Neural progenitor cell (in vitro differentiated cells): Measurements from ENCODE around the gene LINGO3. TPM values are rescaled to one million over a fixed set of nuclear protein-coding genes. Genes with fewer than 3 reads are reported as not detected.

Source experiments
- DNase-seq: peaks from one replicate; pipeline ENCODE4 v3.0.0-alpha.2; 2016; ENCODE audit warnings: low spot score
- H2AFZ ChIP-seq: fragments of 200-600 bp; sonication (generic); replicated peaks from 2 replicates; pipeline ENCODE4 v1.6.1; 2016; ENCODE audit warnings: antibody characterized with exemption
- H3F3A ChIP-seq: fragments of 200-600 bp; sonication (generic); 2 replicates; pipeline ENCODE4 v1.6.1; 2016; ENCODE audit warnings: antibody characterized with exemption, low read depth
- H3K27ac ChIP-seq: fragments of 200-600 bp; sonication (generic); 2 replicates; pipeline ENCODE4 v1.5.1; 2016; ENCODE audit warnings: mild to moderate bottlenecking
- H3K27me3 ChIP-seq: fragments of 200-600 bp; sonication (generic); 2 replicates; pipeline ENCODE4 v1.6.1; 2016; ENCODE audit warnings: mild to moderate bottlenecking, moderate library complexity
- H3K36me3 ChIP-seq: fragments of 200-600 bp; sonication (generic); 2 replicates; pipeline ENCODE4 v1.5.1; 2016
- H3K4me1 ChIP-seq: fragments of 200-600 bp; sonication (generic); 2 replicates; pipeline ENCODE4 v1.6.1; 2016; ENCODE audit warnings: mixed run types
- H3K4me2 ChIP-seq: fragments of 200-600 bp; sonication (generic); 2 replicates; pipeline ENCODE4 v1.6.1; 2016
- H3K4me3 ChIP-seq: fragments of 200-600 bp; sonication (generic); 2 replicates; pipeline ENCODE4 v1.5.1; 2016
- H3K79me2 ChIP-seq: fragments of 200-600 bp; sonication (generic); 2 replicates; pipeline ENCODE4 v1.6.1; 2016; ENCODE audit warnings: low read depth
- H3K9ac ChIP-seq: fragments of 200-600 bp; sonication (generic); 2 replicates; pipeline ENCODE4 v1.6.1; 2016
- H3K9me3 ChIP-seq: fragments of 200-600 bp; sonication (generic); 2 replicates; pipeline ENCODE4 v1.5.1; 2016; ENCODE audit warnings: low read depth
- H4K20me1 ChIP-seq: fragments of 200-600 bp; sonication (generic); 2 replicates; pipeline ENCODE4 v1.6.1; 2016; ENCODE audit warnings: low read depth
- H3K27ac Mint-ChIP-seq: 3 replicates; pipeline ENCODE4 v1.8.0; 2021; ENCODE audit warnings: mixed read lengths
- H3K27me3 Mint-ChIP-seq: 2 replicates; pipeline ENCODE4 v1.8.0; 2022; ENCODE audit warnings: low read depth, mild to moderate bottlenecking, inconsistent platforms, moderate library complexity, mixed read lengths; ENCODE audit not compliant: insufficient read depth
- H3K36me3 Mint-ChIP-seq: 3 replicates; pipeline ENCODE4 v1.8.0; 2021; ENCODE audit warnings: mixed read lengths
- H3K4me1 Mint-ChIP-seq: 3 replicates; pipeline ENCODE4 v1.8.0; 2021; ENCODE audit warnings: mixed read lengths
- H3K4me3 Mint-ChIP-seq: 3 replicates; pipeline ENCODE4 v1.8.0; 2021; ENCODE audit warnings: mild to moderate bottlenecking, moderate library complexity, mixed read lengths
- H3K9me3 Mint-ChIP-seq: 3 replicates; pipeline ENCODE4 v1.8.0; 2020; ENCODE audit warnings: mixed read lengths
- CTCF ChIP-seq: fragments of 200-600 bp; sonication (generic); IDR thresholded peaks from 2 replicates; pipeline ENCODE4 v1.5.1; 2017; ENCODE audit warnings: antibody characterized with exemption, mild to moderate bottlenecking
- EZH2 ChIP-seq: fragments of 200-600 bp; sonication (generic); IDR thresholded peaks from 2 replicates; pipeline ENCODE4 v1.6.1; 2017; ENCODE audit warnings: antibody characterized with exemption, mild to moderate bottlenecking, moderate library complexity
- EZH2phosphoT487 ChIP-seq: fragments of 200-600 bp; sonication (generic); IDR thresholded peaks from 2 replicates; pipeline ENCODE4 v1.6.1; 2017; ENCODE audit warnings: antibody characterized with exemption
- total RNA-seq: library from RNA; depleted of rRNA; stranded (reverse); fragments of >200 nt; gene quantifications from 2 replicates; pipeline ENCODE4 v1.2.3, GENCODE V29; 2015; ENCODE audit warnings: low replicate concordance

The LINGO3 gene
- total RNA-seq, 1 donor from 2014 or later: not detected

GRCh38 chr19:2300533-2300932, 7.4 kb downstream of the LINGO3 start:
- Histone ChIP-seq H3F3A (peaks cover 5% of the 10 kb centered on the region), H2AFZ (no peak overlapping the region), H3K4me2 (no peak overlapping the region), H3K36me3 (no peaks in the 10 kb centered on the region), H3K79me2 (no peaks in the 10 kb centered on the region), H3K9me3 (no peaks in the 10 kb centered on the region), H3K4me3 (no peak overlapping the region), H3K4me1 (peaks cover 6% of the 10 kb centered on the region), H4K20me1 (no peaks in the 10 kb centered on the region), H3K9ac (no peak overlapping the region), H3K27ac (no peak overlapping the region), H3K27me3 (peaks cover 34% of the 10 kb centered on the region)
- Mint-ChIP-seq H3K27ac (no peak overlapping the region), H3K27me3 (peaks cover 18% of the 10 kb centered on the region), H3K9me3 (no peaks in the 10 kb centered on the region), H3K4me1 (peaks cover 22% of the 10 kb centered on the region), H3K36me3 (no peaks in the 10 kb centered on the region), H3K4me3 (peak overlapping the region; percentile 41)
- DNase-seq: no peak
- TF ChIP-seq EZH2phosphoT487 (no peak), CTCF (no peak), EZH2 (no peak)

- TF ChIP-seq EZH2 (no peak), CTCF (no peak), EZH2phosphoT487 (no peak)
- H3K27me3 ChIP-seq: peaks cover 54% of the 10 kb centered on the region
- no peaks in the 10 kb centered on the region for H3K9me3 ChIP-seq
- H3K4me1 ChIP-seq: peaks cover 3% of the 10 kb centered on the region
- peaks cover 11% of the 10 kb centered on the region for H4K20me1 ChIP-seq
- Mint-ChIP-seq H3K4me1 (peaks cover 14% of the 10 kb centered on the region), H3K4me3 (no peak overlapping the region), H3K27me3 (peaks cover 34% of the 10 kb centered on the region), H3K9me3 (no peaks in the 10 kb centered on the region), H3K27ac (no peak overlapping the region), H3K36me3 (no peaks in the 10 kb centered on the region)
- no peak overlapping the region for H3K4me3 ChIP-seq
- H2AFZ ChIP-seq: no peak overlapping the region
- no peak overlapping the region for H3K9ac ChIP-seq
- H3K36me3 ChIP-seq: no peaks in the 10 kb centered on the region
- no peak overlapping the region for H3K27ac ChIP-seq
- H3F3A ChIP-seq: peaks cover 12% of the 10 kb centered on the region
- no peaks in the 10 kb centered on the region for H3K79me2 ChIP-seq
- no peak overlapping the region for H3K4me2 ChIP-seq
- DNase-seq: no peak
These were observed 11.8 kb downstream of the LINGO3 start for GRCh38 chr19:2296141-2296540.

DNA sequence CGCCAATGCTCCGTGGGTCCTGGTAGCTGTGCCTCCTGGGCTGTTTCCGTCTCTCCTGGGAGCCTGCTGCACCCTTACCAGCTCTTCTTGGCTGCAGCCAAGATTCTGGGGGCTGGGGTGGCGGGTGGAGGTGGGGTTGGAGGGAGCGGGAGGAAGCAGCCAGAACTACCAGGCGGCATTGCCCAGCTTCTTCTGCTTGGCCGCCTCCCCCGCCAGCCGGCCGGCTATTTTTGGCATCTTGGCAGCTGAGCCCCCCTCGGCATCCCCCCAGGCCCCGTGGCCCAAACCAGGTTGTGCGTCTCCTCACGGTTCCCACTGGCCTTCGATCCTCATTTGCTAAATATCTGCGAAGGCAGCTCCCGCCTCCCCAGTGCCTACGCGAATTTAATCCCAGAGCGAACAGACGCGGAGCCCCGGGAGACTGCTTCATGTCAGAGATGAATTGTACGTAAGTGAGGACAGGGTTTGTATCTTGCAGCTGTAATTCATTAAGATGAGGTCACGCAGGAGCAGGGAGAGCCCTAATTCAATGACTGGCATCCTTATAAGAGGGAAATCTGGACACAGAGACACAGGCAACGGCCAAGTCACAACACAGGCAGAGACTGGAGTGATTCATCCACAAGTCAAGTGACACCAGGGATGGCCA, 13.1 kb downstream of the LINGO3 start:
- H3K4me1 ChIP-seq: peaks cover 14% of the 10 kb centered on the region
- no peak overlapping the region for H3K27ac Mint-ChIP-seq
- H3K4me3 Mint-ChIP-seq: peak overlapping the region; percentile 17
- no peaks in the 10 kb centered on the region for H3K9me3 Mint-ChIP-seq
- H3F3A ChIP-seq: peaks cover 20% of the 10 kb centered on the region
- H3K27me3 Mint-ChIP-seq: peaks cover 42% of the 10 kb centered on the region
- no peak overlapping the region for H3K4me3 ChIP-seq
- DNase-seq: no peak
- H3K36me3 Mint-ChIP-seq: no peaks in the 10 kb centered on the region
- no peak overlapping the region for H2AFZ ChIP-seq
- no peak overlapping the region for H3K4me2 ChIP-seq
- H4K20me1 ChIP-seq: peaks cover 24% of the 10 kb centered on the region
- H3K9ac ChIP-seq: no peak overlapping the region
- no peak for TF ChIP-seq EZH2
- TF ChIP-seq EZH2phosphoT487: no peak
- TF ChIP-seq CTCF: no peak
- peaks cover 9% of the 10 kb centered on the region for H3K4me1 Mint-ChIP-seq
- H3K27ac ChIP-seq: no peak overlapping the region
- H3K79me2 ChIP-seq: no peaks in the 10 kb centered on the region
- H3K36me3 ChIP-seq: no peaks in the 10 kb centered on the region
- H3K27me3 ChIP-seq: peaks cover 67% of the 10 kb centered on the region
- H3K9me3 ChIP-seq: no peaks in the 10 kb centered on the region
